Measurements from ENCODE around the gene CHL1.

Gene CHL1

GRCh38 chr3:228442-229182 is 32.0 kb downstream of the CHL1 start:
- no peak for DNase-seq

GRCh38 chr3:229183-229661 is 32.7 kb downstream of the CHL1 start:
- DNase-seq, result no peak

GRCh38 chr3:236881-237280 is 40.3 kb downstream of the CHL1 start:
- no peak for DNase-seq

- DNase-seq, result no peak
These were observed 46.2 kb downstream of the CHL1 start for GRCh38 chr3:242602-243355.

GRCh38 chr3:243356-243725 is 46.8 kb downstream of the CHL1 start:
- DNase-seq, result no peak

GRCh38 chr3:244041-244440 is 47.5 kb downstream of the CHL1 start:
- DNase-seq, result no peak

GRCh38 chr3:247916-248315 is 51.4 kb downstream of the CHL1 start:
- no peak for DNase-seq

- no peak for DNase-seq
These were observed 52.4 kb downstream of the CHL1 start for GRCh38 chr3:248864-249520.

GRCh38 chr3:249587-250262 is 53.2 kb downstream of the CHL1 start:
- no peak for DNase-seq

GRCh38 chr3:256501-256900 is 59.9 kb downstream of the CHL1 start:
- DNase-seq, result no peak

- DNase-seq, result no peak
These were observed 61.3 kb downstream of the CHL1 start for GRCh38 chr3:257826-258225.

GRCh38 chr3:260898-261297 is 64.3 kb downstream of the CHL1 start:
- no peak for DNase-seq

- DNase-seq, result no peak
These were observed 66.8 kb downstream of the CHL1 start for GRCh38 chr3:263393-263792.

- DNase-seq, result no peak
These were observed 68.0 kb downstream of the CHL1 start for GRCh38 chr3:264394-265156.

- no peak for DNase-seq
These were observed 70.5 kb downstream of the CHL1 start for GRCh38 chr3:267101-267500.

GRCh38 chr3:270688-271087 is 74.1 kb downstream of the CHL1 start:
- DNase-seq, result no peak

GRCh38 chr3:274927-275326 is 78.4 kb downstream of the CHL1 start:
- DNase-seq, result no peak

- DNase-seq, result no peak
These were observed 81.3 kb downstream of the CHL1 start for GRCh38 chr3:277873-278272.

GRCh38 chr3:278300-279064 is 81.9 kb downstream of the CHL1 start:
- no peak for DNase-seq

- no peak for DNase-seq
These were observed 82.8 kb downstream of the CHL1 start for GRCh38 chr3:279325-279724.

- no peak for DNase-seq
These were observed 84.1 kb downstream of the CHL1 start for GRCh38 chr3:280681-281080.

- no peak for DNase-seq
These were observed 87.8 kb downstream of the CHL1 start for GRCh38 chr3:284322-284721.

All from activated gamma-delta T cell (primary cell).